ENCODE measurements around the gene IMPA2.

Gene IMPA2

GRCh38 chr18:11946756-11947155 lies 34.6 kb upstream of the IMPA2 start:
- DNase-seq = peak in 1 of 2 donors; percentile 8
- H3K79me1 ChIP-seq (ENCODE audit: low read length) = peaks cover 13% of the 10 kb centered on the region
- H3K4me3 ChIP-seq (ENCODE audit: low read depth, low read length) = no peak overlapping the region
- peak overlapping the region; percentile 69 for H2BK12ac ChIP-seq (ENCODE audit: low read length)
- no peak overlapping the region for H2AK5ac ChIP-seq (ENCODE audit: low read length)
- no peak overlapping the region for H3K4ac ChIP-seq (ENCODE audit: low read depth, low read length)
- H3K4me1 ChIP-seq (ENCODE audit: control insufficient read depth in 1 of 2, insufficient read depth in 2 of 2, low read length in 2 of 2) = peaks cover 23 to 24% of the 10 kb centered on the region in 2 experiments
- H2AFZ ChIP-seq (ENCODE audit: insufficient read depth, low read length, poor library complexity) = no peak overlapping the region
- H4K8ac ChIP-seq (ENCODE audit: low read depth, low read length) = peak overlapping the region; percentile 74
- no CpG with 5 or more reads among the region's 3 CpGs for WGBS (ENCODE audit: extremely low coverage, insufficient coverage, insufficient read length)
- no peaks in the 10 kb centered on the region for H3K36me3 ChIP-seq (ENCODE audit: control insufficient read depth in 1 of 2, insufficient read depth in 2 of 2, low read length in 2 of 2)
- peaks cover 2% of the 10 kb centered on the region for H3K9me3 ChIP-seq (ENCODE audit: insufficient read depth, low read depth, low read length)
- H3K79me2 ChIP-seq (ENCODE audit: control insufficient read depth, insufficient read depth, low read length, poor library complexity) = no peaks in the 10 kb centered on the region
- peak overlapping the region; percentile 87 for H2BK5ac ChIP-seq (ENCODE audit: low read depth, low read length, poor library complexity)
- peak overlapping the region; percentile 39 for H3K4me2 ChIP-seq (ENCODE audit: low read length)
- H3K14ac ChIP-seq (ENCODE audit: low read length) = peak overlapping the region; percentile 85
- H3K27me3 ChIP-seq (ENCODE audit: insufficient read depth, low read length) = no peaks in the 10 kb centered on the region
- H3K23ac ChIP-seq (ENCODE audit: low read length) = no peak overlapping the region
- no peak overlapping the region for H3K9ac ChIP-seq (ENCODE audit: low read length)
- H4K91ac ChIP-seq (ENCODE audit: low read depth, low read length) = peak overlapping the region; percentile 70
- peak overlapping the region; percentile 63 for H2BK120ac ChIP-seq (ENCODE audit: insufficient read depth, low read length, poor library complexity)
- H3K18ac ChIP-seq (ENCODE audit: low read length) = no peak overlapping the region
- H3K27ac ChIP-seq (ENCODE audit: low read depth, low read length) = peak overlapping the region; percentile 53
- no peak overlapping the region for H4K12ac ChIP-seq (ENCODE audit: low read depth, low read length)

GRCh38 chr18:11947214-11948191 lies 33.8 kb upstream of the IMPA2 start:
- H3K23ac ChIP-seq (ENCODE audit: low read length) = no peak overlapping the region
- peak overlapping the region; percentile 6 for H3K9ac ChIP-seq (ENCODE audit: low read length)
- H3K9me3 ChIP-seq (ENCODE audit: insufficient read depth, low read depth, low read length) = peaks cover 2% of the 10 kb centered on the region
- peak overlapping the region; percentile 49 for H4K12ac ChIP-seq (ENCODE audit: low read depth, low read length)
- H3K36me3 ChIP-seq (ENCODE audit: control insufficient read depth in 1 of 2, insufficient read depth in 2 of 2, low read length in 2 of 2) = no peaks in the 10 kb centered on the region
- peak overlapping the region; percentile 20 for H3K4me3 ChIP-seq (ENCODE audit: low read depth, low read length)
- H3K4me2 ChIP-seq (ENCODE audit: low read length) = peak overlapping the region; percentile 74
- H2AFZ ChIP-seq (ENCODE audit: insufficient read depth, low read length, poor library complexity) = peak overlapping the region; percentile 95
- peak overlapping the region; percentile 46 for H2BK12ac ChIP-seq (ENCODE audit: low read length)
- no peaks in the 10 kb centered on the region for H3K27me3 ChIP-seq (ENCODE audit: insufficient read depth, low read length)
- H3K18ac ChIP-seq (ENCODE audit: low read length) = peak overlapping the region; percentile 92
- H3K14ac ChIP-seq (ENCODE audit: low read length) = peak overlapping the region; percentile 94
- peaks cover 23 to 24% of the 10 kb centered on the region in 2 experiments for H3K4me1 ChIP-seq (ENCODE audit: control insufficient read depth in 1 of 2, insufficient read depth in 2 of 2, low read length in 2 of 2)
- H4K8ac ChIP-seq (ENCODE audit: low read depth, low read length) = peak overlapping the region; percentile 83
- no CpG with 5 or more reads among the region's 55 CpGs for WGBS (ENCODE audit: extremely low coverage, insufficient coverage, insufficient read length)
- H2BK5ac ChIP-seq (ENCODE audit: low read depth, low read length, poor library complexity) = peak overlapping the region; percentile 84
- no peak overlapping the region for H2AK5ac ChIP-seq (ENCODE audit: low read length)
- H3K27ac ChIP-seq (ENCODE audit: low read depth, low read length) = peak overlapping the region; percentile 90
- peak overlapping the region; percentile 97 for H4K91ac ChIP-seq (ENCODE audit: low read depth, low read length)
- H2BK120ac ChIP-seq (ENCODE audit: insufficient read depth, low read length, poor library complexity) = peak overlapping the region; percentile 93
- H3K79me1 ChIP-seq (ENCODE audit: low read length) = peaks cover 14% of the 10 kb centered on the region
- no peaks in the 10 kb centered on the region for H3K79me2 ChIP-seq (ENCODE audit: control insufficient read depth, insufficient read depth, low read length, poor library complexity)
- DNase-seq = peak; percentile 98 to 99
- peak overlapping the region; percentile 4 for H3K4ac ChIP-seq (ENCODE audit: low read depth, low read length)

GRCh38 chr18:11948852-11949523 lies 32.3 kb upstream of the IMPA2 start:
- no peak overlapping the region for H3K9ac ChIP-seq (ENCODE audit: low read length)
- no peaks in the 10 kb centered on the region for H3K27me3 ChIP-seq (ENCODE audit: insufficient read depth, low read length)
- H4K8ac ChIP-seq (ENCODE audit: low read depth, low read length) = no peak overlapping the region
- no CpG with 5 or more reads among the region's 6 CpGs for WGBS (ENCODE audit: extremely low coverage, insufficient coverage, insufficient read length)
- H3K9me3 ChIP-seq (ENCODE audit: insufficient read depth, low read depth, low read length) = no peaks in the 10 kb centered on the region
- no peak overlapping the region for H3K14ac ChIP-seq (ENCODE audit: low read length)
- H2BK12ac ChIP-seq (ENCODE audit: low read length) = peak overlapping the region; percentile 92
- DNase-seq = no peak
- peaks cover 23 to 24% of the 10 kb centered on the region in 2 experiments for H3K4me1 ChIP-seq (ENCODE audit: control insufficient read depth in 1 of 2, insufficient read depth in 2 of 2, low read length in 2 of 2)
- H3K23ac ChIP-seq (ENCODE audit: low read length) = no peak overlapping the region
- no peak overlapping the region for H3K4ac ChIP-seq (ENCODE audit: low read depth, low read length)
- H3K4me2 ChIP-seq (ENCODE audit: low read length) = no peak overlapping the region
- H2AK5ac ChIP-seq (ENCODE audit: low read length) = peak overlapping the region; percentile 70
- peak overlapping the region; percentile 35 for H2BK120ac ChIP-seq (ENCODE audit: insufficient read depth, low read length, poor library complexity)
- peaks cover 14% of the 10 kb centered on the region for H3K79me1 ChIP-seq (ENCODE audit: low read length)
- H4K12ac ChIP-seq (ENCODE audit: low read depth, low read length) = no peak overlapping the region
- H2BK5ac ChIP-seq (ENCODE audit: low read depth, low read length, poor library complexity) = no peak overlapping the region
- H3K18ac ChIP-seq (ENCODE audit: low read length) = peak overlapping the region; percentile 59
- no peak overlapping the region for H3K27ac ChIP-seq (ENCODE audit: low read depth, low read length)
- H3K36me3 ChIP-seq (ENCODE audit: control insufficient read depth in 1 of 2, insufficient read depth in 2 of 2, low read length in 2 of 2) = no peaks in the 10 kb centered on the region
- H3K4me3 ChIP-seq (ENCODE audit: low read depth, low read length) = no peak overlapping the region
- H3K79me2 ChIP-seq (ENCODE audit: control insufficient read depth, insufficient read depth, low read length, poor library complexity) = no peaks in the 10 kb centered on the region
- H4K91ac ChIP-seq (ENCODE audit: low read depth, low read length) = no peak overlapping the region
- no peak overlapping the region for H2AFZ ChIP-seq (ENCODE audit: insufficient read depth, low read length, poor library complexity)

DNA sequence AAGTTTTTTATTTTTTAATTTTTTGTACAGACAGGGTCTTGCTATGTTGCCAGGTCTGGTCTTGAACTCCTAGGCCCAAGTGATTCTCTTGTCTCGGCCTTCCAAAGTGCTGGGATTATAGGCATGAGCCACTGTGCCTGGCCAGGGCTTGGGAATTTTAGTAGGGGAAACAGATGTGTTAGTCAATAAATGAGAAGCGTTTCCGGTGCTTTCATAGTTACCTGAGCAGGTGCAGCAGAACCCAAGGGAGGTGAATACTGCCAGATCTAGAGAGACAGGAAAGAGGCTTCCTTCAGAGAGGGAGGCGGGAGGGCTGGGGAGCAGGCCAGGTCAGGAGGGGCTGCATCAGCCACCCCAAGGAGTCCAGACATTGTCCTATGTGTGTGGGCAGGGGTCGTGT lies 30.5 kb upstream of the IMPA2 start:
- no peaks in the 10 kb centered on the region for H3K79me2 ChIP-seq (ENCODE audit: control insufficient read depth, insufficient read depth, low read length, poor library complexity)
- no peak overlapping the region for H3K4me2 ChIP-seq (ENCODE audit: low read length)
- H2BK5ac ChIP-seq (ENCODE audit: low read depth, low read length, poor library complexity) = no peak overlapping the region
- DNase-seq = no peak
- H3K27ac ChIP-seq (ENCODE audit: low read depth, low read length) = no peak overlapping the region
- no peak overlapping the region for H4K91ac ChIP-seq (ENCODE audit: low read depth, low read length)
- H3K4ac ChIP-seq (ENCODE audit: low read depth, low read length) = no peak overlapping the region
- H4K8ac ChIP-seq (ENCODE audit: low read depth, low read length) = no peak overlapping the region
- H2BK12ac ChIP-seq (ENCODE audit: low read length) = peak overlapping the region; percentile 82
- H3K23ac ChIP-seq (ENCODE audit: low read length) = no peak overlapping the region
- peak overlapping the region; percentile 75 for H2AK5ac ChIP-seq (ENCODE audit: low read length)
- peaks cover 22% of the 10 kb centered on the region for H3K79me1 ChIP-seq (ENCODE audit: low read length)
- no peak overlapping the region for H3K14ac ChIP-seq (ENCODE audit: low read length)
- H4K12ac ChIP-seq (ENCODE audit: low read depth, low read length) = no peak overlapping the region
- no peak overlapping the region for H2AFZ ChIP-seq (ENCODE audit: insufficient read depth, low read length, poor library complexity)
- H2BK120ac ChIP-seq (ENCODE audit: insufficient read depth, low read length, poor library complexity) = no peak overlapping the region
- H3K9me3 ChIP-seq (ENCODE audit: insufficient read depth, low read depth, low read length) = no peaks in the 10 kb centered on the region
- H3K9ac ChIP-seq (ENCODE audit: low read length) = no peak overlapping the region
- H3K36me3 ChIP-seq (ENCODE audit: control insufficient read depth in 1 of 2, insufficient read depth in 2 of 2, low read length in 2 of 2) = no peaks in the 10 kb centered on the region
- H3K4me1 ChIP-seq (ENCODE audit: control insufficient read depth in 1 of 2, insufficient read depth in 2 of 2, low read length in 2 of 2) = peaks cover 23 to 26% of the 10 kb centered on the region in 2 experiments
- WGBS (ENCODE audit: extremely low coverage, insufficient coverage, insufficient read length) = no CpG with 5 or more reads among the region's 5 CpGs
- no peak overlapping the region for H3K4me3 ChIP-seq (ENCODE audit: low read depth, low read length)
- no peaks in the 10 kb centered on the region for H3K27me3 ChIP-seq (ENCODE audit: insufficient read depth, low read length)
- no peak overlapping the region for H3K18ac ChIP-seq (ENCODE audit: low read length)
